22Rv1 (cell line): ENCODE measurements around the gene MEIS3.

ENCODE experiments used
- H3K27ac ChIP-seq: fragments of 450-650 bp; 2 replicates; pipeline ENCODE4 v1.5.1; 2017
- CTCF ChIP-seq: fragments of 450-650 bp; IDR thresholded peaks from 2 replicates; pipeline ENCODE4 v1.5.1; 2017; ENCODE audit warnings: mild to moderate bottlenecking
- ZFX ChIP-seq: fragments of 450-650 bp; IDR thresholded peaks from 2 replicates; pipeline ENCODE4 v1.6.1; 2017; ENCODE audit warnings: antibody characterized with exemption, borderline replicate concordance

MEIS3 gene

GRCh38 chr19:47445527-47445926 is 26.2 kb upstream of the MEIS3 start:
- H3K27ac ChIP-seq, result peak overlapping the region; percentile 73
- TF ChIP-seq CTCF, result no peak

DNA sequence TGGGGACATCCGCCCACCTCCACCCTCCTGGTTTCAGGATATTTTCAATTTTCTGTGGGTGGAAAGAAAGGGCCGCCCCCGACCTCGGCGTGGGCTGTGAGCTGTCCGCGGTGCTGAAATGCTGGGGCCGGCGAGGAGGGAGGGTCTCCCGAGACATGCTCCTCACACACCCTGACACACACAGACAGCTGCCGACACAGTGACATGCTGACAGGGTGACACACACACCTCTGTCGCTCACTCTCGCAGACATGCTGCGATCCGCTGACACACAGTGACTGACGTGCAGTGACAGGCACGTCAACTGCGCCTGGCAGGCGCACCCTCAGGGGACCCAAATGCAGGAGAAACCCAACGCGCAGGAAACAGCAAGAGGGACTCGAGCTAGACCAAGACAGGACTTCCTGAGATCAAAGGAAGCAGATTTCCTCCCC is 25.1 kb upstream of the MEIS3 start:
- H3K27ac ChIP-seq, result no peak overlapping the region
- no peak for TF ChIP-seq CTCF
- no peak for TF ChIP-seq ZFX

- no peak overlapping the region for H3K27ac ChIP-seq
- no peak for TF ChIP-seq CTCF
- no peak for TF ChIP-seq ZFX
Observed at GRCh38 chr19:47443331-47443730, 24.0 kb upstream of the MEIS3 start.

DNA sequence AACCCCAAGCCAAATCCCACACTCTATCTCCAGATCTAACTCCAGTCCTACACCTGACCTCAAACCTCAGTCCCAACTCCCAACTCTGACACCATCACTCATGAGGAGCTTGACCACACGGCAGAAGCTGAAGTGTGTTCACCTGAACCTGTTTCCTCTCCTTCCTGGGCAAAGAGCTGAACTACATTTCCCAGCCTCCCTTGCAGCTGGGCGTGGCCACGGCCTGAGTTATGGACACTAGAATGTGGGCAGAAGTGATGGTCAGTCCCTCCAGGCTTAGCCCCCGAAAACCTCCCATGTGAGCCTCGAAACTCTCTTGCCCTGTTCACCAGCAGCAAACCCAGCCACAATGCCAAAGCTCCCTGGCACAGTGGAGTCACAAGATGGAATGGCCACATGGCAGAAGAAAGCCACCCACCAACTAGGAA is 19.5 kb upstream of the MEIS3 start:
- TF ChIP-seq CTCF (no peak), ZFX (no peak)
- H3K27ac ChIP-seq, result no peak overlapping the region

DNA sequence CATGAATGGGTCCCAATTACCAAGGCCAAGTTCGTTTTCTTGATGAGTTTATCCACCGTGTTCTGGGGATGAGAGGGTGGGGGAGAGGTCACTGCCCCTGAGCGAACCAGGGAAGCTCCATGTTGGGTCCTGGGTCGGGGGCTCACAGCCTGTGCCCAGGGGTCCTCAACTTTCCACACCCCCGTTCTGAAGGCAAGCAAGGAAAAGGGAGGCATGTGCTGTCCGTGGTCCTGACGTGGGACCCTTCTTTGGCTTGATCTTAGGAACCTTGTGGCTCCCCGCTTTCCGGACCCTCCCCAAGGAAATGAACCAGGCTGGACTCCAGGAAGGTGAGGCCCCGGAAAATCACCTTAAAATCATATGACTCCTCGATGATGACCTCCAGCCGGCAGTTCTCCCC is 18.2 kb upstream of the MEIS3 start:
- TF ChIP-seq CTCF, result no peak
- no peak for TF ChIP-seq ZFX
- H3K27ac ChIP-seq, result no peak overlapping the region

- TF ChIP-seq CTCF (peak; percentile 88), ZFX (no peak)
- H3K27ac ChIP-seq, result no peak overlapping the region
Observed at GRCh38 chr19:47436712-47437401, 17.5 kb upstream of the MEIS3 start.

- no peak overlapping the region for H3K27ac ChIP-seq
- TF ChIP-seq ZFX, result no peak
Observed at GRCh38 chr19:47435883-47436417, 16.6 kb upstream of the MEIS3 start.

GRCh38 chr19:47435196-47435595 is 15.9 kb upstream of the MEIS3 start:
- no peak for TF ChIP-seq ZFX
- TF ChIP-seq CTCF, result no peak
- H3K27ac ChIP-seq, result no peak overlapping the region
